ENCODE data around the gene NAV3.

The NAV3 gene

DNA sequence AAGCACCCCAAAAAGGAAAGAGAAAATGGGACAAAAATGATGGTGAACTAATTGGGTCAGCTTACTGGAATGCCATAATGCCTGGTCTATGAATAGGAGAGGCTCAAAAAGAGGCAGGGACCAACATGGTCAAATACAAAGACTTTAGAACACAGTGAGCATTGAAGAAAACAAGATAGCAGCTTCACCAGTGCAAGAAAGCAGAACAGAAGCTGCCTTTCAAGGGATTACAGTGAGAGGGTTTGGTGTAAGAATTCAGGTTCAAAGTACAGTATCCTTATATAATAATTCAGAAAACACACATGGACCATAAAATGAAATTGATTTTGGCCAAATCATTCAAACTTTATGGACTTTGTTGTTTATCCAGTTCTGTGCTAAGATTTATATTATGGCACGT lies 162.1 kb downstream of the NAV3 start:
- DNase-seq = no peak

DNA sequence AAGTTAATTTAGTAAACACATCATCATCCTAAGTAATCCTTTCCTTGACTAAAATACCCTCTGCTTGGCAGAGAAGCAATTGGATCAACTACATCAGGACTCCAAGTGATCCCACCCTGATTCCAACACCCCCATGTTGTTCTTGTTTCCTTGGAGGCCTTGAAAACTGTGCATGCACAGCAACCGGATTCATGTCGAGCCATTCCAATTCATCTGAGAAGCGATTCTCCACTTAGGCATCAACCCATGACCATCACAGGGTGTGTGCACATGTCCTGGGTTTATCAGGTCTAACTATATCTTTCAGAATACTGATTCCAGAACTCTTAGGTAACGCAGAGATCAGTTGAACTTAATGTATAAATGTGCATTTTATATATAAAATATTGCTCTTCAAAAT lies 163.0 kb downstream of the NAV3 start:
- DNase-seq = no peak

DNA sequence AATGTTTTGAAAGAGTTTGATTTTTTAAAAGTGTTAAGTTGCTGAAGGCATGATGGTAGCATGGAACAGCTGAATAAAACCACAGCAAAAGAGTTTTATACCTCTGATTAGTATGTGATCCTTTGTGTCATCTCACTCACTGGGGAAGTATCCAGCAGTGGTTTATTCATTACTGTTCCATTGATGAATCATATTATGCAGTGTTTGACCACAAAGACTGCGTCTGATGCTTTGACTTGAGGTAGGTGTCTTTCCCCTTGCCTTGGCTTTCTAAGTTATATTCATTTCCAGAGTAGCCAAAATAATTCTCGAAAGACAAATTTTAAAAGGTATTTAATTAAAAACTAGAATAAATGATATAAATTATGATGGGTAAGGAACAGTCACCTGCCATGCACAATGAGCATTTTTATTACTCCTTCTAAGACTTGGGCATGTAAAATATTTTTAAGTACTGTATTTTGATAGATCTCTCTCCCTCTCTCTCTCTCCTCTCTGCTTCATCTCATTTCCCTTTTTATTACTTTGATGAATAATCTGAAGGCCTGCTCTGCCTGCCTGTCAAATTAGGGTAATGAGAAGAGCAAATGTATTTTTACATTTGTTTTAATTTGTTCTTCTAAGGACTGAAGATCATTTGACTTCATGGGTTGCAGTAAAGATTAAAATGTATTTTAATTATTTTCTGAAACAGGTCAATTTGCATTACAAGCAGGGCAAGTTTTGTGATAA lies 164.9 kb downstream of the NAV3 start:
- no peak for DNase-seq

DNA sequence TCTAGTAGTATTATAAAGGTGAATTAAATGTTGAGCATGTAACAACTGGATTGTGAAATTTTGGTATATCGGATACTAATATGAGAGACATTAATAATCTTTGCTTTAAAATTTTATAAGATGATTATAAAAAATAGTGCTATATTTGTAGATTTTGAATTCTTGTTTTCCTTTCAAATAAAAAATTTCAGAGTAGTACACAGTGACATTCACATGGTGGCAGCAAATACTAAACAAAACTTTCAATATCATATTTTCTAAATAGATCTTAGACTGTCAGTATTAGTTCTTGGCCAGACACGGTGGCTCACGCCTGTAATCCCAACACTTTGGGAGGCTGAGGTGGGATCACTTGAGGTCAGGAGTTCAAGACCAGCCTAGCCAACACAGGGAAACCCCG lies 166.0 kb downstream of the NAV3 start:
- no peak for DNase-seq

DNA sequence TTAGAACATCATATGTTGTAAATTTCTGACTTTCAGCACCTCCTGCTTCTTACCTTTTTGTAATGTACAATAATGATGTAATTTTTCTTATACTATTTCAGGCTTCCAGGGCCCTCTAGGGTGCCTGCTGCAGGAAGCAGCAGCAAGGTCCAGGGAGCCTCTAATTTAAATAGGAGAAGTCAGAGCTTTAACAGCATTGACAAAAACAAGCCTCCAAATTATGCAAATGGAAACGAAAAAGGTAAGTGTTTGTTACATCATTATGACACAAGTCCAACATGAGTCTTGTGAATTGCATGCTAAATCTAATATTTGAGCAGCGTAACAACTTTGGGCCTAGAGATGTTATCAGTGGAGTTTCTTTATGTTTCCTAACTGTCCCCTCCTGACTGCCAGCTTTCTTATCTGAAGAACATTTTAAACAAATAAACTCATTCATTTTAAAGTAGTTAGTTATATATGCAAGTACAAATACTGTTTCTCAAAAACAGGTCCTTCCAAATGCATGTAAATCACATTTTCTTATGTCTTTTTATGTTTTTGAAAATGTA lies 167.6 kb downstream of the NAV3 start:
- no peak for DNase-seq

DNA sequence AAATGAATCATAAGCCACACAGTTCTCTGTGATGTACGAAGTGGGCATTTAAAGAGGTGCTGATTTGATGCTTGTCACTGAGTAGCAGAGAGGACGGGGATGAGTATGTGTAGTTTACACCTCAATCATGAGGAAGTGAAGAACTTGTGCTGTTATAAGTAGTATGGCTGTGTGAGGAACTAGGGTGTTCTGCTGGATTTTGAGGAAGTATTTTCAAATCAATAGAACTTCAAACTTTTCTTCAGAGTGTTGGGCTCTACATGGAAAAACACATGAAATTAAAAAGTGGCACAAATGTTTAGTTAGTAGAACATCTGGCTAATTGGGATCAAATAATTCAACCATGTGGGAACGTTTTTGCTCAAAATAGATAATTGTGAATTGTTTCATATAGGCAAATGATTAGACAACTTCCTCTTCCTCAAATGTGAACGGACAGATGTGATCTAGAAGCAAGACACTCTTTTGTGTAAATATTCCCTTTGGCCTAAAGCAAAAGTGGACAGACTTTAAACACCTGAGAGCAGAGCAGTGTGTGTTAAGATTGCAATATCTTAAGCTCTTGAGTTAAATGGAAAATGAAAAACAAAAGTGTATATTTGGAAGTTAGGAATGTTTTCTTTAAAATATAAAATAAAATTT lies 168.5 kb downstream of the NAV3 start:
- no peak for DNase-seq

DNA sequence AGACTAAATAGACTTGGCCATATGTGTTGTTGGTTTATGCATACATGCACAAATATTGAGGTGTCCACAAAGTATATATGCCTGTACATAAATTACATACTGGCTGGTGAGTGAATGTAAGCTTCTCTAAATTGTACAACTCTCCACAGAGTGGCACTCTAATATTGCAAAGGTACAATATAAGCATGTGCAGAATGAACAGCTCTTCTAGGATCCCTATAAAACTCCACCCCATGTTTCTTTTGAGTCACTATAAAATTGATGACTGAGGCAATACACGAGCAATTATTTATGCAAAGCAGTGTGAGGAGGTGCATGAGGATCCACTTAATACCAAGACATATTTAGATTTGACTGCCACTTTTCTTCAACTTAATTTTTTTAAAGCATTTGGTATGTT lies 172.2 kb downstream of the NAV3 start:
- DNase-seq = no peak

DNA sequence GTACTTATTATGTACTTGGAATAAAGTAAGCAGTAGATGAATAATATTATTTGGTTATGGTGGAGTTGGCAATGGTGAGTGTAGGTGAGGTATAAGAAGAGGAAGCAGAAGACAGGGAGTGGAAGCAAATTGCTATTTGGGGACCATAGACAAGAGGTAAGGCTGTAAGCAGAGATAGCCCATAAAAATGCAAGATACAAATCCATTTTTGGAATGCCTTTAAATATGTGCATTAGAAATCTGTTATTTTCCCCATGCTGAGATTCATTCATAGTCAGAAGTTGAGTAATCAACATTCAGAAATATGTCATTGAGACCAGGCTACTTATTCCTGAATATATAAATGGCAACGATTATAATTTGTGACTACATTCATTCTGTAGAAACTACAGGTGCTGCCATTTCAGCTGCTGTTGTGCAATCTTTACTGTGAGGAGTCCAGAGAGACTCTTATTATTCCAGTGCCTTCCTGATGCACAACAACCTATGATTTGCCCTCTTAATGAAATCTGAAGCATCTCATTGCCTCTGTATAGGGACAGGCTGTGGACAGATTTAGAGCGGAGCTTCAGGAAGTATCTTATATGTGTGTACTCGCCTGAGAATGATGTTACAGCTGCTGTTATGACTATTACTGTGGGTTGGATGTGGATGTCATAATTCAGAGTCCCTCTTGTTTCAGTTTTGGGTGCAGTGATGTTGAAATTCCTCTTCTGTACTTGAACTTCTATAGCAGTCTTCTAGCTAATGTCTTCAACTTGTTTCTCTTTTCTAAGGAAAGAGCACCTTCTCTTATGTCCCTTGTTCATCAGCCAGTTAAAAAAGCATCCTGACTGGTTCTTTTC lies 173.8 kb downstream of the NAV3 start:
- DNase-seq = no peak

DNA sequence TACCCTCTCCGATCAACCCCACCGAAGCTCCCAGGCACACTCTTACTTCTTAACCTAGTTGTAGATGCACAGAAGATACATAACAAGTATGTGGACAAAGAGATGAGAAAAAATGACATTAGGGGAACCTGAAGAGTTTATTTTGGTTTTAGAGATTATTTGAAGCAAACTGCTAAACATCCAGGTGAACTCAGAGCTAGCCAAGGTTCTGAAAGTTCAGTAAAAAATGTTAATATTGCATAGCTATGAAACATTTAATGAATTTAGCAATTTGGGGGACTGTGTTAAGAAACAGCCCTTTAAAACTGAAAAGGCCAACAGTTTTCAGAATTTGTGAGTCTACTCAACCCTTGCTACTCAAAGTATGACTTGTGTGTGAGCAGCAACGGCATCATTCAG lies 174.4 kb downstream of the NAV3 start:
- DNase-seq = no peak

DNA sequence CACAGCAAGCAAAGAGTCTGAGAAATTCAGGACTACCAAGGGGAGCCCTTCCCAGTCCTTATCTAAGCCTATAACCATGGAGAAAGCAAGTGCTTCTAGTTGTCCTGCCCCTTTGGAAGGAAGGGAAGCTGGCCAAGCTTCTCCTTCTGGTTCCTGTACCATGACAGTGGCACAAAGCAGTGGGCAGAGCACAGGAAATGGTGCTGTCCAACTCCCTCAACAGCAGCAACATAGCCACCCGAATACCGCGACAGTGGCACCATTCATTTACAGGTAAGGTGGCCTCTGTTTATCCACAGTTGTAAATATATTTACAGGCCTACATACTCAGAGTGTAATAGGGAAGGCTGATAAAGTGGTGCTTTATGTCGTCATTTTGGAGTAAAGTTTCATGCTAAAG lies 176.5 kb downstream of the NAV3 start:
- no peak for DNase-seq

DNA sequence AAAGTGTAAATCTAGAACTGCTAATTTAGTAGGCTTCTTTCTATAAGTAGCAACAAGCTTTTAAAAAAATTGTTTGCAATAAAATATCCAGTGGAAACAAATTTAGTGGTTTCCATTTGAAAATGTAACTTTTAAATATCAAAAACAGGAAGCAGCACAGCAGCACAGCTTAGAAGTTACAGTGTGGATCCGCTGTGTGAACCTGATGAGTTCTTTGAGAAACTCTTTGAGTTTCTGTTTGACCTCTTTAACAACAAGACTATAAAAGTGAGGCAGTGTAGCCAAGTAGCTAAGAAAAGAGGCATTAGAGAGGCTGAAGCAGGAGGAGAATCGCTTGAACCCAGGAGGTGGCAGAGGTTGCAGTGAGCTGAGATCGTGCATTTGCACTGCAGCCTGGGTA lies 178.3 kb downstream of the NAV3 start:
- no peak for DNase-seq

DNA sequence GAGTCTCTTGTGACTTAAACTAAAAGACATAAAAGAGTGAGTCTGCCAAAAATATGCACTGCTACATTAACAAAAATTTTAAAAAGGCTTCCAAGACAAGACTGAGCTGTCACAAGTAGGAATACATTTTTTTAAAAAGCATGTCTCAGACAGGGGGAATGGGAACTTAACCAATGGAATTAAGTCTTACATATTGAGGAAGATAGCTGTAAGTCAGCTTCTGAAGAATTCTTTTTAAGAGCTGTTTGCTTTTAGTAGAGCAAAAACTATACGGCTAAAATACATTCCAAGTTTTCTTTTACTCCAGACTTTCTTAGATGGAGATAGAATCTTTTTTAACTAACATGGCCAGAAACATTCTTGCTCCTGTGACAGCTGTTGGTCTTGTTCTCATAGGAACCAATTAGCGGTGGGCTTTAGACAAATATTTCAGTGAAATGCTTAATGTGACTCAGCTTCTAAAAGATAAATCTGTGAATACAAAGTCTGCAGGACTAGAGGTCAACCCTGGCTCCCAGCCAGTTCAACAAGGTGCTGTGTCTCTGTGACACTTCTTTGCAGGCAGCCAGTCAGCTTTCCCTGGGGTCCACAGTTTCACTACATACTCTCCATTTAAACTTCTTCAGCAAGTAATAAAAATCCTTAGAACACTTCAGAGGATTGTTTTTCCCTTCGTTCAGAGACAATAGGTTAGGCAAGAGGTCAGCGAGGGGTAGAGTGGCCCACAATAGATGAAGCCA lies 187.6 kb downstream of the NAV3 start:
- no peak for DNase-seq

DNA sequence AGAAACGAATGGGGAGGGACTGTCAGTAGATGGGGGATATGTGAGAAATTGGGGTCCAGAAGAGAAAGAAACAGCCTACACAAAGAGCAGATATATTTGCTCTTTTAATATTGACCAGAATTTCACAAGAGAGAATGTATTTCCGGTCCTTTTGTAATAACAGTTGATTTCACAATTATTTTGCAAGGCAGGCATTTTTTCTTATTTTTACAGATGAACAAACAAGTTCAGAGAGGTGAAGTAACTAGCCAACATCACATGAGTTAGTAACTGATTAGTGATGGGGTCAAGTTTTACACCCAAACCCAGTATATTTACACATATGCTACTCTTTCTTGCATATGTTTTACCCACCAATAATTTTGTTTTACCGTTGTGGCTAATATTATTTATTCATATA lies 188.2 kb downstream of the NAV3 start:
- no peak for DNase-seq

DNA sequence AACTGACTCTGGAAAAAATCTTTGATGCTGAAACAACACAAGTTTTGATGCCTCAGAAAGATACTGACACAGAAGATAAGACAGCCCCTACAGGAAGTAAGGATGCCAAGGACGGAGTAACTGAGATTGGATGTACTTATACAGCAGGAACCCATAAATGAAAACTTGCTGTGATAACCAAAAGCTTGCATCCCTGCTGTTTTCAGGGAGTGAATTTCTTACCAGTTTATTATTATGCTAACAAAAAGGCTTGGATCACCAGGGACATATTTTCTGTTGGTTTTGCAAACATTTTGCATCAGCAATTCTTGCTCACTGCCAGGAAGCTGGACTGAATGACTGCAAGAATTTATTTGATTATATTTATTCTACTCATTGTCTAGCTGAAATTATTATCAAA lies 197.7 kb downstream of the NAV3 start:
- no peak for DNase-seq

DNA sequence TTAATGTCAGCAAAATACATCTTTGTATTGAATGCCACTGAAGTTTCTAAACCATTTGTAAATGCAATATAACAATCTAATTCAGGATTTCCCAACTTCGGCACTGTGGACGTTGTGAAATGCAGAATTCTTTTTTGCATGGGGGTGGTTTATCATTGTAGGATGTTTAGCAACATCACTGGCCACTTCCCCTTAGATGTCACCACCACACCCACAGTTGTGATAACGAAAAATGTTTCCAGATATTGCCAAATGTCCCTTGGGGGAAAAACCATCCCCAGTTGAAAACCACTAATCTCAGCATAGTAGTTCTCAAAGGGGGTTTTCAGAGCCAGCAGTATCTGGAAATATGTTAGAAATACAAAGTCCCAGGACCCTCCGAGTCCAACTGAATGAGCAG lies 203.3 kb downstream of the NAV3 start:
- DNase-seq = no peak

DNA sequence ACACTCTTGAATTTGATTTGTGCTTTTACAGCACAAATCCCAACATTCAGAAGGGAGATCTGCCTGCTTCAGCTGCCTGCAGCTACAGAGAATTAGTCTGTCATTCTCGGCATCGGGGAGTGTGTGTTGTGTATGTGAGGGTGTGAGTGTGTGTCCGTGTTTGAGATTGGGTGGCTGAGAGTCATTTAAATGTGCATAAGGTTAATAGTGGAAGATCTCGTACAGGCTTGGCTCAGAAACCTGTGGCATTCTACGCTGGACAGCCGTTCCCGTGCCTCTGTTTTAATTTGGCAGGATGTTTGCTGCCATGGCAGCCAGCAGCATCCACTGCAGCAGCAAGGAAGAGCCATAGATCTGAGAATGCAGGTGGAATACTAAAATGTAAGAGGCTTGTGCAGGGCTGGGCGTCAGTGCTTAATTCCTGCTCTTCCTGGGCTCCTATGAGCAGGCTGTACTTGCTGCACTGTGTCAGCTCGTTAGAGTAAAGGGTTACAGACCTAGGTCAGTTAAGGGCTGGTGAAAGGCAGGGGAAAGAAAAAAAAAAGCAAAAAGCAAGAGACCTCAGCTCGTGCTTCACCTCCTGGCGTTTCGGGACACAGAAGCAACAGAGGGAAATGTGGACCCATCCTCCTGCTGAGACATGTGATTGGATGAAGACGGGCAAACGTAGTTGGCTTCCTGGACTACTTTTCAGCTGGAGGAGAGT lies 205.4 kb downstream of the NAV3 start:
- DNase-seq = no peak

DNA sequence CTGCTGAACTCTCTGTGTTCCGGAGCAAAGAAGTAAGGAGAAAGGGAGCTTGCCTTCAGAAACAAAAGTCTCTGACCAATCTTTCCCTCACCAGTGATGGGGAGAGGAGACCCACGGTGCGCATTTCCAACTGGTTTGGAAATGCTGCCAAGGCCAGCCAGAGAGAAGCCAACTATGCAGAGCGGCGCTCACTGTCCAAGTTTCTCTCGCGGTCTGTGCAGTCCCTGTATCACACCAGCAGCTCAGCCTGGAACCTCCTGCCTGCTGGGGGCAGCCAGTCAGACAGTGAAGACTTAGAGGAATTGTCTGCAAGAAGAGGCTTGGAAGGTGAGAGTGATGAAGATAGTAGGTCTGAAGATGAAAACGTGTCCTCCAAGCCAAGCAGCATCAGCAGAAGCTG lies 206.2 kb downstream of the NAV3 start:
- no peak for DNase-seq

DNA sequence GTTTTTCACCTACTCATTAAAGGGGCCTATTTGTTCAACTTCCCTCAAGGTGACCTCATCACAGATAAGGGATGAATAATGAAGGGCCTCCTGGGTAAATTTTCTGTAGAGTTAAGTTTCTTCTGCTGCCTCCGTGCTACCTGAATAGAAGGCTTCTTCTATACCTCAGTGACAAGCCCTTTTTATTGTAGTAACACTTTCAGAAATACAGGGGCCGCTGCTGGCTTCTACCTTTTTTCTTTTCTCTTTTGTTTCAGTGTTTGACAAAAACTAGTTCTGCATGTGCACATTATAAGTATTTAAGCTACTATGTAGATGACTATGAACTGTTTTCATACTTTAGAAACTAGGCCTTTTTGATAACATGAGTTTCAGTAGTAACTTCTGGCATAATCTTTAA lies 207.0 kb downstream of the NAV3 start:
- no peak for DNase-seq

DNA sequence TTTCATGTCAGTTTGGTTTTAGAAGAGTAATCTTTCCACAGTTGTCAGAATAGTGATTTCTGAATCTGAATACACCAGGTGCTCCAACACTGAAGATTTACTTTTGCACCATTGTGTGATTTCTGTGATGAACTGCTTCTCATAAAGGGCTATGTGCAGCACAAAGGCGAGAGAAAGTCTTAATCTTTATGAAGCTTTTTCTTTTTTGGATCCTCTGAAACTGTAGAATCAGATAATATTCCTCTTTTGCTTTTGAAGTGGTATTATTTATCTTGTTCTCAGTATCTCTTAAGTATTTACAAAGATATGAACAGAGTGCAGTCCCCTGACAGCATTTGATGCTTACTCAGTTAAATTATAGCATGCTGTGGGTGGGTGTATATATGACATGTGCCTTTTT lies 207.8 kb downstream of the NAV3 start:
- DNase-seq = no peak

DNA sequence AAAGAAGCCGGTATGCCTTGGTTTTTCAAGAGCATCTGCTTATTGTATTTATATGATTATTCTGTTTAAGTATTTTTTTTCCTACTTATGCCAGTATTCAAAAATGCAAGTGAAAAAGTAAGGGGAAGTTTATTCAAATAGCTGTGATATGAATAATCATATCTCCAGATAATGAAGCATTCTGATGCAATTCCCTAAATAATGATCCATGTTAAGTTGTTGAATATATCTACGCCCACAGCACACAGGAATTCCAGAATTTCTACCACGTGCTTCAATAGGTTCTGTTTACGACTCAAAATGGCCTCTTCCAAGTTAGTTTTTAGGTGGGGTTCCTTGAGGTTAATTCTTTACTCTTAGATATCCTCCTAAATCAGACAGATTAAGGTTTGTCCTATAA lies 208.3 kb downstream of the NAV3 start:
- no peak for DNase-seq

DNA sequence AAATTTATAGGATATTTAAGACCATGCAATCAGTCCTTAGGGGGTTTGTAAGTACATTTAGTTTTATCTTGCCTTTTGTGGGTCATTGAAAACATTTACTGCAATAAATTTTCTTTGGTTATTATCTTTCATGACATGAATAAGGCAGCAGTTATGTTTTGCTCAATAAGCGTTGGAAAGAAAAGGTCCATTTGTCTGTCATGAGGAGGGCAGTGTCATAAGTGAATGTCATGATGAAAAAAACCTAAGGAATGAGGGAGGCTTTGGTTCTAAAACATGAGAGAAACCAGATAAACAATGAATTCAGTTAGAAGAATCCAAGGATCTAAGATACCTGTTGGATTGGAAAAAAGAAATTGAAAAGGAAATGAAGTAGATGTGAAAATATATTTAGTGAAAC lies 209.4 kb downstream of the NAV3 start:
- no peak for DNase-seq

DNA sequence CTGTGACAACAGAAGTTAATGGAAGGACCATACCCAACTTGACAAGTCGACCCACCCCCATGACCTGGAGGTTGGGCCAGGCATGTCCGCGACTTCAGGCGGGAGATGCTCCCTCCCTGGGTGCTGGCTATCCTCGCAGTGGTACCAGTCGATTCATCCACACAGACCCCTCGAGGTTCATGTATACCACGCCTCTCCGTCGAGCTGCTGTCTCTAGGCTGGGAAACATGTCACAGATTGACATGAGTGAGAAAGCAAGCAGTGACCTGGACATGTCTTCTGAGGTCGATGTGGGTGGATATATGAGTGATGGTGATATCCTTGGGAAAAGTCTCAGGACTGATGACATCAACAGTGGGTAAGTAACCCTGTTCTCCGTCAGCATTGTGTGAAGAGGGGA lies 220.1 kb downstream of the NAV3 start:
- no peak for DNase-seq
